GM12891 (cell line): ENCODE measurements around the gene ARSB.

Experiments
- POLR2A ChIP-seq: IDR thresholded peaks from 2 replicates; pipeline ENCODE4 v1.6.1; 2011; ENCODE audit warnings: low read depth, low read length, control low read depth
- POLR2AphosphoS5 ChIP-seq: IDR thresholded peaks from 2 replicates; pipeline ENCODE4 v1.6.1; 2011; ENCODE audit warnings: low read depth, low read length, control low read depth
- POU2F2 ChIP-seq: IDR thresholded peaks from 2 replicates; pipeline ENCODE4 v1.6.1; 2011; ENCODE audit warnings: low read depth, mild to moderate bottlenecking, control low read depth, low read length, moderate library complexity
- SPI1 ChIP-seq: IDR thresholded peaks from 2 replicates; pipeline ENCODE4 v1.6.1; 2011; ENCODE audit warnings: low read depth, low read length, control low read depth
- TAF1 ChIP-seq: IDR thresholded peaks from 2 replicates; pipeline ENCODE4 v1.6.1; 2011; ENCODE audit warnings: low read depth, low read length, control low read depth

DNA sequence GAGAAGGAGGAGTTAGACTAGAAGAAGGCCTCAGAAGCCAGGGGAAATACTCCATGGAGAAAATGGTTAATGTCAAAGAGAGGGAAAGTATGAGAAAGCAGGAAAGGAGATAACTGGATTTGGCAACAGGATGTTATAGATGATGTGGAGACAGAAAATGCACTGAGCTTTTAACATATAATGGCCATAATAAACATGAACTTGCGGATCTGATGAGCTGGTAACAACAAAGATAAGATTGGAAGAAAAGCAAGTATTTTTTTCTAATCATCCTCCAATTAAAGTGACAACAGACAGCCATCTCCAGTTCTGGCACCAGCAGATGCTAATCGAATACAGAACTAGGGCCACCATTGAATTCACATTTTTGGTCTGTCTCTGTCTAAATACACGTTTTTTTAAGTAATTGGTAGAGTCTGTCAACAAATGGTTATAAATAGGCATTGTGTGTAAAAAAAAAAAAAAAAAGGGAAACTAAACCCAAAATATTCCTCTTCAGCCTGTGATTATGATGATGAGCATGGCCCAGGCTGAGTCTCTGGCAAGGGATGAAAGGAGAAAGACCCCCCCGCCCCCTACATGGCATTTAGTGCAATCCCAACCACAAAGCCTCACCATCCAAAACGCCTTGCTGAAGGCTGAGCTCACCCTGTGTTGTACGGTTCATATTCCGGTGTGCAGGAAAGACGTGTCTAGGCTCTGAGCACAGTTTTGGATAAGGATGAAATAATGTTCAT is 187.0 kb downstream of the ARSB start:
- TF ChIP-seq TAF1 (no peak), POLR2A (no peak), SPI1 (no peak), POU2F2 (no peak), POLR2AphosphoS5 (no peak)
